Activated gamma-delta T cell treated with Interleukin-2 at 50 U/mL for 16 hours (primary cell): Measurements from ENCODE around the gene SIRPG.
"Not testable (repeated sequence)": the region's sequence is repeated elsewhere in the genome, so short reads cannot be mapped to it uniquely, and the experiment has no call there.

ENCODE experiments used
- DNase-seq: peaks from one replicate; pipeline ENCODE4 v3.0.0-alpha.2; 2020

The SIRPG gene

GRCh38 chr20:1671891-1672669, 14.5 kb upstream of the SIRPG start:
- DNase-seq, result no peak

- no peak for DNase-seq
Measured at GRCh38 chr20:1669304-1669703, 11.7 kb upstream of the SIRPG start.

GRCh38 chr20:1667502-1668085, 10.0 kb upstream of the SIRPG start:
- DNase-seq, result no peak

- no peak for DNase-seq
Measured at GRCh38 chr20:1666802-1667201, 9.2 kb upstream of the SIRPG start.

- no peak for DNase-seq
Measured at GRCh38 chr20:1665345-1665744, 7.8 kb upstream of the SIRPG start.

GRCh38 chr20:1664911-1665310, 7.3 kb upstream of the SIRPG start:
- peak; percentile 64 for DNase-seq

DNA sequence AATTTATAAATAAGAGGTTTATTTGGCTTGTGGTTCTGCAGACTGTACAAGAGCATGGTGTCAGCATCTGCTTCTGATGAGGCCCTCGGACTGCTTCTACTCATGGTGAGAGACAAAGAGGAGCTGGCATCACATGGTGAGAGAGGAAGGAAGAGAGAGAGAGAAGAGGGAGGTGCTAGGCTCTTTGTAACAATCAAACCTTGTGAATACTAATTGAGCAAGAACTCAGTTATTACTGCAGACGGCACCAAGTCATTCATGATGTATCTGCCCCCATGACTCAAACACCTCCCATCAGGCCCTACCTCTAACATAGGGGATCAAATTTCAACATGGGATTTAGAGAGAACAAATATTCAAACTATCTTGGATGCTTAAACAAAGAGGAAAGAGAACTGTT, 6.3 kb upstream of the SIRPG start:
- DNase-seq, result no peak

- DNase-seq, result no peak
Measured at GRCh38 chr20:1661542-1662299, 4.1 kb upstream of the SIRPG start.

DNA sequence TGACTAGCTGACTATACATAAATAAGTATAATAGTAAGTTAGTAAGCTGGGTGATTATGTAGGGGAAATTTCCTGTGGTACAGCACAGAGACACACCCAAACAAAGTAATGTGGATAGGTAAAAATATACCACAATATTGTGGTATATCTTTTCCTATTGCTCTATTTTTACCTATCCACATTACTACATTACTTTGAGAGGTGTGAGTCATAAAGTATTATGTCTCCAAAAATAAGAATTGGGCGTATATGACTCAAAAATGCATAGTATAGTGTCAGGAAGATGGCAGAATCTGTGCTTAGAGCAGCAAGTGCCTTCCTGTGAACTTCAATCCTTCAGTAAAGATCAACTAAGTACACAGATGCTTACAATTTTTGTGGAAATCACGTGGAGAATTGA, 2.7 kb upstream of the SIRPG start:
- DNase-seq, result no peak

DNA sequence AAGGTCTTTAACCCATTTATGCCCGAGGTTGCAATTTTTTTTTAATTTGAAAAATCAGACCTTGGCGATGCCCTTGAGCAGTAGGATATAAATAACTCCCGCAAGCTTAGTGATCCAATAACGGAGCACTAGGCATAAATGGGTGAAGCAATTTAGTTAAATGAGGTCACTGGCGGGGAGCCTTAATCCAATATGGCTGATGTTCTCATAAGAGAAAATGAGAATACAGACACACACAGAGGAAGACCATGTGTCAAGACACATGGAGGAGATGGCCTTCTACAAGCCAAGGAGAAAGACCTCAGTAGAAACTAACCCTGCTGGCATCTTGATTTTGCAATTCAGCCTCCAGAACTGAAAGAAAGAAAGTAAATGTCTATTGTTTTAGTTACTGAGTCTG, 735 bp downstream of the SIRPG start:
- DNase-seq, result no peak

DNA sequence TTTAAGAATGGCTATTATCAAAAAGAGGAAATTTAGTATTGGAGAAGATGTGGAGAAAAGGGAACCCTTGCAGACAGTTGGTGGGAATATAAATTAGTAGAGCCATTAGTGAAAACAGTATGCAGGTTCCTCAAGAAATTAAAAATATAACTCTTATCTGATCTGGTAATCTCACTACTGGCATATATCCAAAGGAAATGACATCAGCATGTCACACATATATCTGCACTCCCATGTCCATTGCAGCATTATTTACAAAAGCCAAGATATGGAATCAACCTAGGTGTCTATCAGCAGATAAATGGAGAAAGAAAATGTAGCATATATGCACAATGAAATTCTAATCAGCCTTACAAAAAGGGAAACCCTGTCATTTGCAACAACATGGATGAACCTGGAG, 2.6 kb downstream of the SIRPG start:
- no peak for DNase-seq

DNA sequence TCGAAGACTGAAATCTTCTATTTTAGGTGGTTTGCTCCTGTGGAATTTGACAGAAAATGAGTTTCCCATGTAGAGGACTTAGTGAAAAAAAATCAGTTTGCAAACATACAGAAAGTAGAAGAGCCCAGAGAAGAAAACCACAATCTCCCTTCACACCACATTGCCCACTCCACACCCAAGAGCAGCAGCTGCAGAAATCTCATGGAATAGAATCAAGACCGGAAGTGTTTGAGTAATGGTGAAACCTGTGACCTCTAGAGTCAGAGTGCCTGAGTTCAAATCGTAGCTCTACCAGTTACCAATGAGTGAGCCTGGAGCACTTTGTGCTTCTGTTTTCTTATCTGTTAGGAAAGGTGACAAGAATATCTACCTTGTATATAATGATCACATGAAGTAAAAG, 4.6 kb downstream of the SIRPG start:
- no peak for DNase-seq

DNA sequence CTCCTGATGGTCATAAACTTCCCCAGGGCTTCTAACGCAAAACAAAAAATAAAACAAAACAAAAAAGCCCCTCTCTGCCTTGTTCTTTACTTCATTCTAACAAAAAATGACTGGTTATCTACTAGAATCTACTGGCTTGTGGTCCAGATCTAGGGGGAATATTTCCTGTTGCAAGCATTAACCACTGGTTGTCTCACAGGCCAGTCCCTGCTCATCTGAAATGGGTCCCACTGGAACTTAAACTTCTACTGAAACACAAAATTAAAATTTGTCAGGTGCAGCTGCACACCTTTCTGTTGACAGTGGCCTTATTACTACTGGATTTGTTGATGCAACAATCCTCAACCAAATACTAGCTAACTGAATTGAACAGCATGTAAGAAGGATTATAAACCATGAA, 5.5 kb downstream of the SIRPG start:
- DNase-seq, result no peak

DNA sequence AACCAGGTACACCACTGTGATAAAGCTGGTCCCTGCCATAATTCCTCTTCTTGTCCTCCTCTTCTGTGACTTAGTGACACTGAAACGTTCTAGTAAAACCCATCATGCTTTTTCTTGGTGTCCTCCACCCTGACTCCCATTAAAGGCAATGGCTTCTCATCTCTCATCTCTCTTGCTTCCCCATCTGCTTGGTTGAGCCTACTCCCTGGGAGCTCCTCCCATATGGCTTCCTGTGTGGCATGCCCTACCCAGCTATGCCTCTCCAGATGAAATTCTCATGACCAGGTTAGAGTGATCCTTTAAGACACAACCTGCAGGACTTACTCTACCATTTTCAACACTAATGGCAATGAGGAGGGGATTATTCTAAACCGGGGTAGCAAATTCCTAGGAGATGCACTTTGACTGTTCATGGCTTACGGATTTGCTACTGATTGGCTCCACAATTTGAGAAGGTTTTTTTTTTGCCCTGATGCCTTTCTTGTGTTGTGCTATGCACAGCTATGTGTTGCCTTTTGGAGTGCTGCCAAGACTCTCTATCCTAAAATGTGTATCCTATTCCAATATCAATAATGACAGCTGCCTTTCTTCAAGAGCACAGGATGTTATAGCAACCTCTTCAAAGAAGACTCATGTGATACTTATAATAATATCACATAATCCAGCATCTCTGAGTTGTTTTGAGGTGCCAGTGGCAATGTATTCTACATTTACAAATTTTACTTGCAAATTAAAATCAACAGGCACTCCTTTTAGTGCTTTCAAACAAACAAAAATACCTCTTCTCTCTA, 6.1 kb downstream of the SIRPG start:
- DNase-seq, result no peak

DNA sequence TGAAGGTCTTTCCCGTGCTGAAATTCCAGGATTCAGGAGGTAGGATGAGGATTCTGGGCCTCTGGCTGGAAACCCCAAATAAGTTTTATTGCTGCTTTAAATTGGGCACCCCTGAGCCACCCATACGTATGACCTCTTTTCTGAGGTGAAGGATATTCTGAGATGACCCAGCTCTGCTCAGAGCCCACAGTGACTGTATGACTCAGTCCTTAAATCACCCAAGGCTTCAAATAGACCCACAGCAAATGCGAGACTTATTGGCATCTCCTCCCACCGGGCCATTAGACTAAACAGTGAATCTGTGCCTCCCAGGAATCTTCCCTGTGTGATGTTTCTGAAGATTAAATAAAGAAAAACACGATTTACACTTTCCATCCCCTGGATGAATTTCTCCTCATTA, 9.5 kb downstream of the SIRPG start:
- DNase-seq, result no peak

- DNase-seq, result no peak
Measured at GRCh38 chr20:1646975-1647431, 10.6 kb downstream of the SIRPG start.

GRCh38 chr20:1644101-1644962, 13.2 kb downstream of the SIRPG start:
- no peak for DNase-seq

DNA sequence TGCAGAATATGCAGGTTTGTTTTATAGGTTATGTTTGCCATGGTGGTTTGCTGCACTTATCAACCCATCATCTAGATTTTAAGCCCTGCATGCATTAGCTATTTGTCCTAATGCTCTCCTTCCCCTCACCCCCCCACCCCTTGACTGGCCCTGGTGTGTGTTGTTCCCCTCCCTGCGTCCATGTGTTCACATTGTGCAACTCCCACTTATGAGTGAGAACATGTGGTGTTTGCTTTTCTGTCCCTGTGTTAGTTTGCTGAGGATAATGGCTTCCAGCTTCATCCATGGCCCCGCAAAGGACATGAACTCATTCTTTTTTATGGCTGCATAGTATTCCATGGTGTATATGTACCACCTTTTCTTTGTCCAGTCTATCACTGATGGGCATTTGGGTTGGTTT, 18.9 kb downstream of the SIRPG start:
- not testable (repeated sequence) for DNase-seq

DNA sequence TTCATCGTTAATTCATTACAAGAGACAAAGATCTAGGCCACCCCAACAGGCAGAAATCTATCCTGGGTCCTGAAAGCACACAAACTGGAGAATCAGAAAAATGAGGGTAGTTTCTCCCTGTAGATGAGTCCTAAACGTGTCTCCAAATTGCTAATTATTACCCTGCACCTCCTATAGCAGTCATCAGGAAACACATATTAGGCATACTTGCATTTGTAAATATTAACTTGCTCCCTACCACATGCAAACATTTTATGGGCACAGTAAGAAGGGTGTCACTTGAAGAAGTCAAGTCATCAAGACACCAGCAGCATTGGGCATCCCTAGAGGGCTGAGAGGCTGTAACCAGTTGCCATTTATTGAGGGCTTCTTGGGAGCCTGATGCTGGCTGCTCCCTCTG, 19.8 kb downstream of the SIRPG start:
- DNase-seq, result no peak

- DNase-seq, result no peak
Measured at GRCh38 chr20:1637226-1637625, 20.4 kb downstream of the SIRPG start.

GRCh38 chr20:1636621-1637020, 21.0 kb downstream of the SIRPG start:
- no peak for DNase-seq

GRCh38 chr20:1635291-1635979, 22.1 kb downstream of the SIRPG start:
- no peak for DNase-seq
